HG03139 (cell line): ENCODE measurements around the gene ATPAF1.

Source experiments
- ATAC-seq: cut with Tn5 transposase; IDR thresholded peaks from one replicate; pipeline ENCODE4 v1.9.1; 2021; ENCODE audit not compliant: unreplicated experiment

Gene ATPAF1

GRCh38 chr1:46594063-46594462 lies 74.1 kb downstream of the ATPAF1 start:
- ATAC-seq, result no peak

- ATAC-seq, result no peak
Measured at GRCh38 chr1:46592823-46593222, 75.3 kb downstream of the ATPAF1 start.

- ATAC-seq, result no peak
Measured at GRCh38 chr1:46589529-46589928, 78.6 kb downstream of the ATPAF1 start.

GRCh38 chr1:46587069-46587468 lies 81.1 kb downstream of the ATPAF1 start:
- no peak for ATAC-seq

GRCh38 chr1:46585312-46585938 lies 82.7 kb downstream of the ATPAF1 start:
- ATAC-seq, result no peak

GRCh38 chr1:46583494-46583893 lies 84.7 kb downstream of the ATPAF1 start:
- no peak for ATAC-seq

GRCh38 chr1:46582972-46583371 lies 85.2 kb downstream of the ATPAF1 start:
- ATAC-seq, result no peak
